22Rv1 (cell line): ENCODE measurements around the gene WDR91.

Experiments
- H3K27ac ChIP-seq: fragments of 450-650 bp; 2 replicates; pipeline ENCODE4 v1.5.1; 2017
- ZFX ChIP-seq: fragments of 450-650 bp; IDR thresholded peaks from 2 replicates; pipeline ENCODE4 v1.6.1; 2017; ENCODE audit warnings: antibody characterized with exemption, borderline replicate concordance
- TF ChIP-seq, protein P1 (sequence below): fragments of 450-650 bp; IDR thresholded peaks from 2 replicates; pipeline ENCODE4 v1.5.1; 2017; ENCODE audit warnings: mild to moderate bottlenecking

The WDR91 gene

DNA sequence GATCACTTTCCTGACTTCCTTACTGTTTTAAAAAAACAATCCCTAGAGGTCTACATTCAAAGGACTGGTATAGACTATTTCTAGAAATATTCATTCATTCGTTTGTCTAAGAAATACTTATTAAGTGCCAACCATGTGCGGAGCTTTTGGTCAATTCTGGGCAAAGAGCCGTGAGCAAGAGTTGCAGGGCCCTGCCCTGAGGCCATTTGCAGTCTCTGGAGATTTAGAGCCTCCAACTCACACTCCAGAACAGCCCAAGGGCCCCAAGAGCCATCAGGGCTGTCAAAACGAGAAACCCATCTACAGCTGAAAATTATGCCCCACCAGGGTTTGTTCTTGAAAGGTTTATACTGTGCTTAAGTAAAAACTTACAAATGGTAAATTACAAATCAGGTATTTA lies 16.2 kb downstream of the WDR91 start:
- TF ChIP-seq, protein P1, sequence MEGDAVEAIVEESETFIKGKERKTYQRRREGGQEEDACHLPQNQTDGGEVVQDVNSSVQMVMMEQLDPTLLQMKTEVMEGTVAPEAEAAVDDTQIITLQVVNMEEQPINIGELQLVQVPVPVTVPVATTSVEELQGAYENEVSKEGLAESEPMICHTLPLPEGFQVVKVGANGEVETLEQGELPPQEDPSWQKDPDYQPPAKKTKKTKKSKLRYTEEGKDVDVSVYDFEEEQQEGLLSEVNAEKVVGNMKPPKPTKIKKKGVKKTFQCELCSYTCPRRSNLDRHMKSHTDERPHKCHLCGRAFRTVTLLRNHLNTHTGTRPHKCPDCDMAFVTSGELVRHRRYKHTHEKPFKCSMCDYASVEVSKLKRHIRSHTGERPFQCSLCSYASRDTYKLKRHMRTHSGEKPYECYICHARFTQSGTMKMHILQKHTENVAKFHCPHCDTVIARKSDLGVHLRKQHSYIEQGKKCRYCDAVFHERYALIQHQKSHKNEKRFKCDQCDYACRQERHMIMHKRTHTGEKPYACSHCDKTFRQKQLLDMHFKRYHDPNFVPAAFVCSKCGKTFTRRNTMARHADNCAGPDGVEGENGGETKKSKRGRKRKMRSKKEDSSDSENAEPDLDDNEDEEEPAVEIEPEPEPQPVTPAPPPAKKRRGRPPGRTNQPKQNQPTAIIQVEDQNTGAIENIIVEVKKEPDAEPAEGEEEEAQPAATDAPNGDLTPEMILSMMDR, result no peak
- TF ChIP-seq ZFX, result no peak
- no peak overlapping the region for H3K27ac ChIP-seq

DNA sequence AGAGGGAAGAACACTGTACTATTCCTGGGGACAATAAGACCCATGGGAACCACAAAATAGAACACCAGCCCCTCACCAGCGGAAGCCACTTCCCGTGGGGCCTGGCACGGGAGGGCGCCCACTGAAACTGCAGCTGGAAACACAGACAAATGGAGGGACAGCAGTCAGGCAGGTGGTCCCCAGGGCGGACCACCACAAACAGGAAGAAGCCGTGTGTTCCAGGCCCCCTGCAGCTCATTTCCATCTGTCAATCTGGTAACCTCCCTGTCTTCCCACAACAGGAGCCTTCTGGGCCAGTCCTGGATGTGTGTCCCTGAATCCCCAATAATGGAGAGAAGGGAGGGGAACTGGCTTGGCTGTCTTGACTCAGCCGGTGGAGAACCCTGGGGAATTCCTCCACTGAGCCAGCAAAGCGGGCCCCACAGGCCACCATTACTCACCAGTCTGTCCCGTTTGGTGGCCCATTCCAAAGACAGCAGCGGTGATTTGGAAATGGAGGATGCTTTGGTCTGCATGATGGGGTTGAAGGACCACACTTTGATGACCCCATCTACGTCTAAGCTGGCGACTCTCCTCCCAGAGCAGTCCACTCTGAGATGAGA lies 16.7 kb downstream of the WDR91 start:
- no peak overlapping the region for H3K27ac ChIP-seq

DNA sequence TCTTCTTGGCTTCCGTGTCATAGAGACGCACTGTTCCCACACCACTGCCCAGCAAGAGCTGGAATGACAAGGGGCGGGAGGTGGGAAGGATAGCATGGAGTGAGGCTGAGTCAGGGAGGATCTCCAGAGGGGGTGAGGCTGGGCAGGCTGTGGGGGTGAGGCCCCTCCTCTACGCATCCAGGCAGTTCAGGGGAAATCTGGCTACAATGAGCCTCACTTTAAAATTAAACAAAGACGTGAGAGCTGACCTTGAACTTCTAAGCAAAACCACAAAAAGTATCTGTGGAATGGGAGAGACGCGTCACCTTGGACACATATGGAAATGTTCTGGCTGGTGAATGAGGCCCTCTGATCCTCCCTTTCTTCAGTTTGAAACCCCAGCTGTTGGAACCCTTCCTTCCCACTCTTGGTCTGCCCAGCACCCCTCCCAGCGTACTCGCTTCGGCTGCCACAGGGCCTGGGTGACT lies 17.7 kb downstream of the WDR91 start:
- no peak overlapping the region for H3K27ac ChIP-seq
- TF ChIP-seq, protein P1, result no peak
- no peak for TF ChIP-seq ZFX

More for the DNA sequence above, 16.7 kb downstream of the WDR91 start:
- no peak for TF ChIP-seq ZFX
- TF ChIP-seq, protein P1, result no peak

DNA sequence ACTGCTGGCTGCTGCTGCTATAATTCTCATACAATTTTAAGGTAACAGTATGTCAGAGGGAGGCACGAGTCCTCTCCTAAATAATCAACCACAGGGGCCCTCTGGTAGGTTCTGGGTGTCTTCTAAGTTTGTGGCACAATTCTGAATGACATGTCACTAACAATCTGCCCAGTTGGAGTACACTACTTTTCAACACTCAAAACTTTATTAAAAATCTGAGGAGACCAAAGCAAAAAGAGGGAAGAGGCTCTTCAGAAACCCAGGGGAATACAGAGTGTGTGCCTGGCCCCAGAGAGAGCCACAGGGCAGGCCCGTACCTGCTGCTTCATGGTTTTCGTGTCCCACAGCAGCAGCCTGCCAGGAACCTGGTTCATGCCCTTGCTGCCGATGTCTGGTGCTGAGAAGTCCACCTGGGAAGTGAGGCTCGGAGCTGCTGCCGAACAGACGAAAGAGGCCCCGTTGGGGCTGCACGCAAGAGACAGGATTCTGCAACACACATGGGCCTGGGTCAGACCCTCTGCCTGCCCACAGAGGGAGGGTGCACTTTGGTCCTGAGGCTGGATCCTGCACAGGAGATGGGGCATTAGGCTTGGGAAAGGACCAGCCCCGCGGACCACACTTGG lies 18.3 kb downstream of the WDR91 start:
- TF ChIP-seq, protein P1, result no peak
- TF ChIP-seq ZFX, result no peak
- H3K27ac ChIP-seq, result no peak overlapping the region

DNA sequence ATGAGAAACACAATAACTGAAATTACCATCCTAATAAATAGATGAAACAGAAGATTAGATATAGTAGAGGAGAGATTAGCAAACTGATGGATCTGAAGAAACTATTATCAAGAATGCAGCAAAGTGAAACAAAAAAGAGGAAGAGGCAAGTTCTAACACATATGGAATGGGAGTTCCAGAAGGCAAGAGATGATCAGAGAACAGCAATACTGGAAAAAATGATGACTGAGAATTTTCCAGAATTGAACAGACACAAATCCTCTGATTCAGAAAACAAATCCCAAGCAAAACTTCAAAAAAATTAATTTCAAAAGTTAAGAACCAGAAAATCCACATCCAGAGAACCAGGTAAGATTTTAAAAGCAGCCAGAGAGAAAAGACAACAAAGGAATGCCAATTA lies 20.6 kb downstream of the WDR91 start:
- H3K27ac ChIP-seq, result no peak overlapping the region
- no peak for TF ChIP-seq ZFX
- TF ChIP-seq, protein P1, result no peak

DNA sequence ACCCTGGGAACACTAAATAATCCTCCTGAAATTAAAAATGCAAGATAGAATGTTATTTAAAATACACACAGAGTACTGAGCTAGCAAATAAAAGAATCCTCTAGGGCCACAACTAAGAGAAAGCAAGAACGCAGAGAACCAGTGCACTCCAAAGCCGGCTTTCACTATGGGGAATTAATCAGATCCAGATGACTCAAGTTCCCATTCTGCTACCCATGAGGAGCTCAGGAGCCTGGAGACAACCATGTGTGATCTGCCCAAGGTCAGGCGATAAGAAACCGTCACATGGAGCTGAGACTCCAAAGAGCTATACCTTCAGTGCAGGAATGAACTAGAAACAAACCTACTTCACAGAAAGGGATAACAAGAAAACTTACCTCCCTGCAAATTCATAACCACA lies 21.4 kb downstream of the WDR91 start:
- H3K27ac ChIP-seq, result no peak overlapping the region
- TF ChIP-seq, protein P1, result no peak
- no peak for TF ChIP-seq ZFX

DNA sequence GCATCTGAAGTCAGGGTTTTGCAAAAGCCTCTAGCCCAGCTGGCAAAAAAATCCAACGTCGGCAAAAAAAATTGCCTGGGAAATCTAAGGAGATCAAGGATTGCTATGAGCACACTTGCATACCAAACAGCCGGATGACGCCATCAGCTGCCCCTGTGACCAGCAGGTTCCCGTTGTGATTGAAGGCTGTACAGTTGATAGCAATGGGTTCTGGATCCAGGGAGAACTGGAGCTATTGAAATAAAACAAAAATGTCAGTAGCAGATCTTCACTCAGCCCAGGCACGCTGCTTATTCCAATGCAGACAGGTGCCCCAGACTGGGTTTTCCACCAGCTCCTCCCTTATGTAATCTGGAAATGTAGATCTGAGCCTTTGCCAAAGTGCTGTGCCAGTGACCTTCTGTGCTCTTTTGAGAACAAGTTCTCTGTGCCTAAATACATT lies 22.1 kb downstream of the WDR91 start:
- no peak overlapping the region for H3K27ac ChIP-seq
- TF ChIP-seq, protein P1, result no peak
- no peak for TF ChIP-seq ZFX
